ENCODE results near the gene TUBB8. TPM values are rescaled to one million over a fixed set of nuclear protein-coding genes. Genes with fewer than 3 reads are reported as not detected.

Gene TUBB8
- total and polyA plus RNA-seq, 2 of the 4 experiments (the other 2 are of a cell fraction): 0.07 TPM; not detected in 1

- POLR2A ChIA-PET (ENCODE audit: unreplicated experiment): no interaction called here
- dilution Hi-C loops (cut with HindIII; ENCODE audit: low sequenced_read_pairs, unreplicated experiment): no loop called here
These were observed 47.4 kb upstream of the TUBB8 start for GRCh38 chr10:96466-96865.

More at GRCh38 chr10:96466-96865, 47.4 kb upstream of the TUBB8 start:
- Histone ChIP-seq H2BK15ac (ENCODE audit: low read depth, low read length) (no peak overlapping the region), H3K9me1 (ENCODE audit: insufficient read depth, low read length) (no peaks in the 10 kb centered on the region), H3K14ac (replicated peaks; ENCODE audit: low read depth, low read length) (no peak overlapping the region), H3K27ac (ENCODE audit: insufficient read depth, low read length) (no peak overlapping the region), H3K79me1 (ENCODE audit: low read depth in 1 of 2, low read length in 2 of 2) (no peaks in the 10 kb centered on the region), H4K8ac (ENCODE audit: low read depth in 2 of 2, low read length in 2 of 2) (no peak overlapping the region), H4K5ac (ENCODE audit: low read depth, low read length) (no peak overlapping the region), H3K18ac (ENCODE audit: low read depth, low read length) (no peak overlapping the region), H3K27me3 (ENCODE audit: control insufficient read depth, insufficient read depth, low read length) (peaks cover 2% of the 10 kb centered on the region; the same call in 1 of the 2 replicates), H2BK5ac (ENCODE audit: low read depth, low read length, poor library complexity, severe bottlenecking) (no peak overlapping the region), H3K23ac (ENCODE audit: low read depth, low read length) (no peak overlapping the region), H3K9ac (ENCODE audit: low read depth, low read length) (no peak overlapping the region), H2BK120ac (ENCODE audit: low read depth, low read length) (no peak overlapping the region), H3K36me3 (ENCODE audit: control insufficient read depth, insufficient read depth, low read length) (no peaks in the 10 kb centered on the region), H4K91ac (ENCODE audit: insufficient read depth, low read depth, low read length) (no peak overlapping the region), H3K4me1 (ENCODE audit: control insufficient read depth, insufficient read depth, low read length) (no peaks in the 10 kb centered on the region), H3K4ac (ENCODE audit: low read depth, low read length) (no peak overlapping the region), H2AK5ac (ENCODE audit: low read depth, low read length) (no peak overlapping the region), H4K20me1 (ENCODE audit: insufficient read depth, low read length) (no peaks in the 10 kb centered on the region), H3K56ac (ENCODE audit: extremely low read depth, insufficient read depth, low read length) (no peak overlapping the region), H2BK20ac (ENCODE audit: low read depth, low read length) (no peak overlapping the region), H3K4me3 (ENCODE audit: insufficient read depth, low read depth, low read length) (no peak overlapping the region), H3K4me2 (ENCODE audit: low read depth, low read length) (no peak overlapping the region), H3K9me3 (ENCODE audit: control insufficient read depth, insufficient read depth, low read length) (peaks cover 2% of the 10 kb centered on the region; the same call in 1 of the 2 replicates), H2AK9ac (replicated peaks; ENCODE audit: low read depth, low read length, poor library complexity) (no peak overlapping the region), H2AFZ (replicated peaks; ENCODE audit: low read length, poor library complexity) (no peak overlapping the region)
- TF ChIP-seq CTCF (conservative IDR thresholded peaks at IDR 0.05; ENCODE audit: low read depth, low read length): no peak
- no peak for TF ChIP-seq SMC3 (IDR thresholded peaks at IDR 0.05; ENCODE audit: low read depth, low read length)
- TF ChIP-seq MAFK (IDR thresholded peaks at IDR 0.05; ENCODE audit: low read depth, low read length): no peak
- TF ChIP-seq RFX5 (IDR thresholded peaks at IDR 0.05; ENCODE audit: low read depth, low read length): no peak
- CTCF ChIA-PET: no interaction called here
- in situ Hi-C loops (cut with MboI; ENCODE audit: low sequenced_read_pairs): no loop called here
- BruUV-seq (replicated peaks): no TSS peak
- DNase-seq: no peak
- no CpG with 5 or more reads among the region's 1 CpG for WGBS, 2 experiments (ENCODE audit: extremely low coverage in 2 of 2, insufficient read length in 1 of 2)
- no peak for ATAC-seq (ENCODE audit: low read depth)
- intact Hi-C loops (cut with micrococcal nuclease): no loop called here
